GM10266 (cell line): Measurements from ENCODE around the gene TSG101.
A peak's percentile ranks its signal among the peaks of the same experiment; 100 is the strongest.

Experiments
- DNase-seq: peaks from one replicate; pipeline ENCODE4 v3.0.0; 2012; ENCODE audit errors: extremely low spot score
- CTCF ChIP-seq: IDR thresholded peaks from 2 replicates; pipeline ENCODE4 v1.5.1; 2012; ENCODE audit warnings: mild to moderate bottlenecking, low read depth; ENCODE audit not compliant: control insufficient read depth, insufficient read depth; ENCODE audit errors: missing control alignments

Gene TSG101

DNA sequence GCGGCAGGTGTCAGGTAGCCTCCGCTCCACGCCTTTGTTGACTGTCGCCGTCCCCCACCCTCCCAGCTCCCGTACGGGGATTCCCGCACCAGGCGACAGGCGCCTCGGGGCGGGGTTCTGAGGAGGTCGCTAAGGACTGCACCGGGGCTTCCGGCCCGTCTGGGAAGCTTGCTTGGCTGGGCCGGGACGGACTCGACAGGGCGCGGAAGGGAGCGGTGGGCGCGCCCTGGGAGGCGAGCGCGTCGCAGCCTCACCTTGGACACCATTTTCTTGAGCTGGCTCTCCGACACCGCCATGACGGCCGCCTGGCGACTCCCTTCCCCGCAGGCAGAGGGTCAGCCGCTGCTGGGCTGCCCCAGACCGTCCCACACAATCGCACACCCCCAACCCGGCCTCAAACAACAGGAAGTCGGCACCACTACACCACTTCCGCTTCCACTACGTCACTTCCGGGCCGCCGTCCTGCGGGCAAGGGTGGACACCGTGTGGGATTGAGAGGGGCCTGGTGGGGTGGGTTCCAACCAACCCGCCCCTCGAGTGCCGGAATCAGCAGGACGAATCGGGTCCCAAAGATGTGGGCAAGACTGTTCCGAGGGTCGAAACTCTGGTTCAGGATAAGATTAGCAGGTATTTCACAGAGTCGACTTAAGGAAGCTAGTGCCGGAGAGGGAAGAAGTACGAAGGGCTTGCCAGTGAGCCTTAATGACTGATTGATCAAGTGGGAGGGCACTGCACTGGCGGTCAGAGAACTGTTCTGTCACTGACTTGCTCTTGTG is at the start of gene TSG101:
TSG101 (minus strand) TSS at position 422 of the 776 bp plus-strand sequence; CDS start at position 296, 126 bp downstream.
- no peak for TF ChIP-seq CTCF
- peak; percentile 89 for DNase-seq

DNA sequence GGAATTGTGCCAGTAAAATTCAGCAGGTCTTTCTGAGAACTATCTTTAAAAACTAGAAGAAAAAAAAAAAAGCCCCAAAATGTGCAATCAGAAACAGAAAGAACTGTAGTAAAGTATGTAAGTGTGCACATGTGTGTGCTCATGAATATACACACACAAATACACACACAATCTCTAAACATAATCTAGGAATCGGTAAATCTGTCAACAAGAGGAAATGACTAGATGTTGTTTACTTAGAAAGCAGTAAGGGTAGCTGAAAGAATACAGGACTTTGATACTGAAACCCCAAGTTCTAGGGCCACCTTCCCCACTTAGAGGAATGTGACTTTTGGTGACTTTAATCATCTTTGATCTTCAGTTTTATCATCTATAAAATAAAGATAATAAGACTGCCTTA is 48.6 kb upstream of the TSG101 start:
- no peak for TF ChIP-seq CTCF

GRCh38 chr11:18567081-18567480 is 40.3 kb upstream of the TSG101 start:
- no peak for TF ChIP-seq CTCF
- DNase-seq, result no peak

More for the DNA sequence above, 48.6 kb upstream of the TSG101 start:
- DNase-seq, result no peak

DNA sequence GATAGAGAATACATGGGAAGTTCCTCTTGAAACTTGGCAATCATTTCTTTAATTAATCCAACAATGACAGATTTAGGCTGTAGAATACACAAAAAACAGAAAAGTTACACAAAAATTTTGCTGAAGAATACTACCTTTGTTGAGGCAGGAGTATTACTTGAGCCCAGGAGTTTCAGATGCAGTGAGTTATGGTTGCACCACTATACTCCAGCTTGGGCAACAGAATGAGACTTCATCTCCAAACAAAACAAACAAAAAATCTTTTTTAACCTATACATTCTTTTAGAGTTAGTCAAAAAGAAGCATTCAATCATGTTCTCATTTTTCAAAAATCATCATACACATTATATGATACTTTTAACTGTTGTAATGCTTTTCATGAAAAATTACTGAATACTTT is 39.7 kb upstream of the TSG101 start:
- no peak for DNase-seq
- TF ChIP-seq CTCF, result no peak

- DNase-seq, result no peak
- no peak for TF ChIP-seq CTCF
These were observed 37.4 kb upstream of the TSG101 start for GRCh38 chr11:18564149-18564548.

- no peak for TF ChIP-seq CTCF
- no peak for DNase-seq
These were observed 36.5 kb upstream of the TSG101 start for GRCh38 chr11:18563090-18563730.

DNA sequence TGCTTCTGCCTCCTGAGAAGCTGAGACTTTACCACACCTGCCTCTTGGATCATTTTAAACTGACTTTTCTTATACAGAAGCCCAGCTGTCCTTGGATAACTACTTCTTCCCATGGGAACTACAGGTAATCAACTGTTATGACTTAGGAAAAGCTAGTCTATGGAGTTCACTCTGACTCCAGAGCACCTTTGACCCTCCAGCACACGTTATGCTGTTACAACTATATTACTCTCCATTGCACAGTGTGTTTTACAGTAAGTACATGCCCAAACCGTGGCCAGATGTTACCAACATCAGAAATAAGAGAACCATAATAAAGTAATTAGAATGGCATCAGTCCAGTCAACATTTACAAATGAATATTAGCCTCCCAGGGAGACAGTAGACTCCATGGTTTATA is 21.3 kb upstream of the TSG101 start:
- no peak for DNase-seq
- no peak for TF ChIP-seq CTCF
